Duodenal mucosa (tissue), 2 donors: Measurements from ENCODE around the gene CLEC16A.
"Not testable (repeated sequence)": the region's sequence is repeated elsewhere in the genome, so short reads cannot be mapped to it uniquely, and the experiment has no call there.

Source experiments
- H3K27ac ChIP-seq: one replicate; pipeline ENCODE4 v1.7.0; 2013; ENCODE audit warnings: low read depth, low read length
- H3K27me3 ChIP-seq, 2 donors: one replicate each; pipeline ENCODE4 v1.7.0; 2013; ENCODE audit warnings: low read length in 2 of 2, control low read depth in 1 of 2; ENCODE audit not compliant: insufficient read depth in 2 of 2, control insufficient read depth in 1 of 2
- H3K36me3 ChIP-seq, 2 donors: one replicate each; pipeline ENCODE4 v1.7.0; 2013; ENCODE audit warnings: low read length in 2 of 2, control low read depth in 1 of 2; ENCODE audit not compliant: insufficient read depth in 2 of 2, control insufficient read depth in 1 of 2
- H3K4me1 ChIP-seq, 2 donors: one replicate each; pipeline ENCODE4 v1.7.0; 2013; ENCODE audit warnings: low read length in 2 of 2, control low read depth in 1 of 2; ENCODE audit not compliant: insufficient read depth in 2 of 2, control insufficient read depth in 1 of 2
- H3K4me3 ChIP-seq, 2 donors: one replicate each; pipeline ENCODE4 v1.7.0; 2013; ENCODE audit warnings: low read length in 2 of 2, low read depth in 1 of 2
- H3K9ac ChIP-seq, 2 donors: one replicate each; pipeline ENCODE4 v1.7.0; 2013; ENCODE audit warnings: low read length in 2 of 2, low read depth in 1 of 2
- H3K9me3 ChIP-seq, 2 donors: one replicate each; pipeline ENCODE4 v1.7.0; 2013; ENCODE audit warnings: low read length in 2 of 2, control low read depth in 1 of 2; ENCODE audit not compliant: control insufficient read depth in 1 of 2

CLEC16A gene

DNA sequence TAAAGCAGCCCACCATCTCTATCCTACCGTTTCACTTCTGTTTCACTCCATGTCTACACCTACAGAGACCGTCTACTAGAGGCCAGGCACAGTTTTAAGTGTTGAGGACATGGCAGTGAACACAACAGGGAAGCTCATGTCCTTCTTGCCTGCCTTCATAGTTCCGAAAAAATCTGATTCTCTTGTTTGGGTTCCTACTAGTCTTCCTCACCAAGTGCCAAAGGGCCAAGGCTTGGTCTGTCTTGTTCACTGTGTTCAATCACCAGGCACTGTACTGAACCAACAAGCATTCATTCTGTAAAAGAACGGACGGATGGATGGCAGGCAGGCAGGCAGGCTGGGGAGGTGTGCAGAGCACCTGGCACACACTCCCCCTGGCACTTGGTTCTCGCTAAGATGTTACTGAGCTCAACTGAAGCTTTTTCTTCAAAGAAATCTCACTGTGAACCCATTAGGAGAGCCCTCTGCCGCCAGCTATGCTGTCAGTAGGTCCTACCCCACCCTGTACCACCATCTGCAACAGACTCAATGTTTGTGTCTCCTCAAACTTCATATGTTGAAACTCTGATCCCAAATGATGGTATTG is 4.6 kb upstream of the CLEC16A start:
- no peak overlapping the region for H3K27ac ChIP-seq
- peaks cover 0 to 3% of the 10 kb centered on the region in 2 donors for H3K36me3 ChIP-seq
- no peaks in the 10 kb centered on the region for H3K27me3 ChIP-seq
- no peaks in the 10 kb centered on the region for H3K9me3 ChIP-seq
- H3K4me3 ChIP-seq = peak overlapping the region; percentile 73 to 89
- peaks cover 75 to 80% of the 10 kb centered on the region in 2 donors for H3K4me1 ChIP-seq
- peak overlapping the region; percentile 43 to 82 for H3K9ac ChIP-seq

- H3K9ac ChIP-seq = peak overlapping the region; percentile 43 to 82
- H3K4me1 ChIP-seq = peaks cover 72 to 80% of the 10 kb centered on the region in 2 donors
- H3K9me3 ChIP-seq = no peaks in the 10 kb centered on the region
- no peaks in the 10 kb centered on the region for H3K27me3 ChIP-seq
- peak overlapping the region; percentile 0 for H3K27ac ChIP-seq
- peak overlapping the region; percentile 73 to 89 for H3K4me3 ChIP-seq
- H3K36me3 ChIP-seq = peaks cover 0 to 3% of the 10 kb centered on the region in 2 donors
Measured at GRCh38 chr16:10940501-10941079, 3.8 kb upstream of the CLEC16A start.

GRCh38 chr16:10941127-10941933 is 3.0 kb upstream of the CLEC16A start:
- Histone ChIP-seq H3K36me3 (peaks cover 0 to 3% of the 10 kb centered on the region in 2 donors), H3K27ac (peak overlapping the region; percentile 0), H3K4me1 (peaks cover 73 to 80% of the 10 kb centered on the region in 2 donors), H3K9me3 (no peaks in the 10 kb centered on the region), H3K4me3 (peak overlapping the region; percentile 73 to 89), H3K27me3 (no peaks in the 10 kb centered on the region), H3K9ac (peak overlapping the region; percentile 43 to 82)

DNA sequence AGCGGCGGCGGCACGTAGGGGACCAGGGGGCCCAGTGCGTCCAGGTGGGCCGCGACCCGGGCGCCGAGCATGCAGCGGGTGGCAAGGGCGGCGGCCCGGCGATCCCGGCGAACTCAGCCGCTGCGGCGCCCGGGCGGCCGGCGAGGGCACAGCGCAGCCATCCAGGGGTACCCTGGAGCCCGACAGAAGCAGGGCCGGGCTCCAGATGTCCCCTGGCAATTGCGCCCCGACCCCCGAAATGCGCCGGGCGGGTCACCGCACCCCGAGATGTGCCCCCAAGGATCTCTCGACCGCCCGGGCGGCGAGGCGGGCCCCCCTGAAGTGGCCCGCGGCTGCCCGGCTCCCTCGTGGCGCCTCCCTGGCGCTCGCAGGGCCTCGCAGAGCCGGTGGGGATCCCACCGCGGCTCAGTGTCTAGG is 2.4 kb upstream of the CLEC16A start:
- H3K9ac ChIP-seq = peak overlapping the region in 1 of 2 donors; percentile 43
- H3K27me3 ChIP-seq, H3K9me3 ChIP-seq, H3K36me3 ChIP-seq, H3K27ac ChIP-seq: not testable (repeated sequence)
- peaks cover 67 to 80% of the 10 kb centered on the region in 2 donors for H3K4me1 ChIP-seq
- H3K4me3 ChIP-seq = peak overlapping the region; percentile 73 to 89

- H3K27ac ChIP-seq = no peak within 1 kb of the TSS
- H3K4me1 ChIP-seq = peaks cover 62 to 74% of the 10 kb centered on the region in 2 donors
- peak within 1 kb of the TSS; percentile 69 to 82 for H3K9ac ChIP-seq
- no peaks in the 10 kb centered on the region for H3K9me3 ChIP-seq
- H3K4me3 ChIP-seq = peak within 1 kb of the TSS; percentile 78 to 89
- H3K27me3 ChIP-seq = no peaks in the 10 kb centered on the region
- H3K36me3 ChIP-seq = no peaks in the 10 kb centered on the region
Measured at GRCh38 chr16:10942352-10943063, 1.9 kb upstream of the CLEC16A start, which contains the start of gene DEXI. TSS of gene DEXI (minus strand) at chr16:10942468. CDS start at chr16:10942005, 463 bp downstream.

DNA sequence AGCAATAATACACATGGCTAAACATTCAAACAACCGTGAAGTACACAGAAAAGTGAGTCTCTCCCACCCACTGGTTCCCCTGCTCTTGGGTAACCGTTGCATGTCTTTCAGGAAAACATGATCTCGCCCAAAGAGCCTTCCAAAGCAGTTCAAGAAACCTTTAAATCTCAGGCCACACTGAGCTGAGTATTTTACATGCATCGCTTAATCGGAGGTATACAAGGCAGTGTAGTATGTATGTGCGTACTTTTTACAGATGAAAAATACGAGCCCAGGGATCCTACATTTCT is 1.4 kb upstream of the CLEC16A start:
- H3K4me1 ChIP-seq = peaks cover 57 to 69% of the 10 kb centered on the region in 2 donors
- H3K9ac ChIP-seq = no peak overlapping the region
- H3K36me3 ChIP-seq = no peaks in the 10 kb centered on the region
- peak overlapping the region; percentile 65 to 78 for H3K4me3 ChIP-seq
- no peaks in the 10 kb centered on the region for H3K9me3 ChIP-seq
- H3K27ac ChIP-seq = no peak overlapping the region
- no peaks in the 10 kb centered on the region for H3K27me3 ChIP-seq

- peak overlapping the region; percentile 63 to 72 for H3K9ac ChIP-seq
- peaks cover 38 to 47% of the 10 kb centered on the region in 2 donors for H3K4me1 ChIP-seq
- no peak overlapping the region for H3K27ac ChIP-seq
- H3K9me3 ChIP-seq = no peaks in the 10 kb centered on the region
- H3K36me3 ChIP-seq = no peaks in the 10 kb centered on the region
- H3K4me3 ChIP-seq = peak overlapping the region; percentile 73 to 75
- no peaks in the 10 kb centered on the region for H3K27me3 ChIP-seq
Measured at GRCh38 chr16:10945065-10945787, 862 bp downstream of the CLEC16A start.

GRCh38 chr16:10946308-10946707 is 1.9 kb downstream of the CLEC16A start:
- Histone ChIP-seq H3K27ac (no peak overlapping the region), H3K36me3 (no peaks in the 10 kb centered on the region), H3K9ac (peak overlapping the region in 1 of 2 donors; percentile 7), H3K4me1 (peaks cover 27 to 36% of the 10 kb centered on the region in 2 donors), H3K9me3 (no peaks in the 10 kb centered on the region), H3K4me3 (no peak overlapping the region), H3K27me3 (no peaks in the 10 kb centered on the region)

- no peak overlapping the region for H3K27ac ChIP-seq
- peaks cover 26 to 35% of the 10 kb centered on the region in 2 donors for H3K4me1 ChIP-seq
- H3K36me3 ChIP-seq = no peaks in the 10 kb centered on the region
- H3K4me3 ChIP-seq = no peak overlapping the region
- no peak overlapping the region for H3K9ac ChIP-seq
- no peaks in the 10 kb centered on the region for H3K9me3 ChIP-seq
- H3K27me3 ChIP-seq = no peaks in the 10 kb centered on the region
Measured at GRCh38 chr16:10947211-10947787, 2.9 kb downstream of the CLEC16A start.
